GM06990 (cell line): Measurements from ENCODE around the gene DIAPH1.

Source experiments
- DNase-seq: peaks from one replicate; pipeline ENCODE4 v3.0.0-alpha.2; 2011; ENCODE audit not compliant: insufficient read length; ENCODE audit errors: extremely low read depth
- H3K27me3 ChIP-seq: replicated peaks from 2 replicates; pipeline ENCODE4 v1.6.0; 2011; ENCODE audit warnings: low read length; ENCODE audit not compliant: control insufficient read depth, insufficient read depth
- H3K36me3 ChIP-seq: 2 replicates; pipeline ENCODE4 v1.5.1; 2011; ENCODE audit warnings: low read length; ENCODE audit not compliant: control insufficient read depth, insufficient read depth
- H3K4me3 ChIP-seq: replicated peaks from 2 replicates; pipeline ENCODE4 v1.5.1; 2011; ENCODE audit warnings: low read depth, mild to moderate bottlenecking, control low read depth, low read length
- CTCF ChIP-seq: IDR thresholded peaks from 2 replicates; pipeline ENCODE4 v1.5.1; 2011; ENCODE audit warnings: low read length, control low read depth, mild to moderate bottlenecking, inconsistent platforms; ENCODE audit not compliant: insufficient read depth, poor library complexity, severe bottlenecking

DIAPH1 gene

GRCh38 chr5:141478321-141478945, 140.4 kb downstream of the DIAPH1 start:
- Histone ChIP-seq H3K36me3 (no peaks in the 10 kb centered on the region), H3K27me3 (no peaks in the 10 kb centered on the region), H3K4me3 (no peak overlapping the region; the same call in 1 of the 2 replicates)
- peak; percentile 37 for TF ChIP-seq CTCF
- no peak for DNase-seq

DNA sequence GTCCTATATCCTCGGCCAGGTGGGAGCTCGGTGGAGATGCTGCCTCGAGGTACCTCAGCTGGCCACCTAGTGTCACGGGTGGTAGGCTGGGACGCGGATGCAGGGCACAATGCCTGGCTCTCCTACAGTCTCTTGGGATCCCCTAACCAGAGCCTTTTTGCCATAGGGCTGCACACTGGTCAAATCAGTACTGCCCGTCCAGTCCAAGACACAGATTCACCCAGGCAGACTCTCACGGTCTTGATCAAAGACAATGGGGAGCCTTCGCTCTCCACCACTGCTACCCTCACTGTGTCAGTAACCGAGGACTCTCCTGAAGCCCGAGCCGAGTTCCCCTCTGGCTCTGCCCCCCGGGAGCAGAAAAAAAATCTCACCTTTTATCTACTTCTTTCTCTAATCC, 141.0 kb downstream of the DIAPH1 start:
- no peak overlapping the region; the same call in 1 of the 2 replicates for H3K4me3 ChIP-seq
- DNase-seq = no peak
- H3K27me3 ChIP-seq = no peaks in the 10 kb centered on the region
- no peak for TF ChIP-seq CTCF
- no peaks in the 10 kb centered on the region for H3K36me3 ChIP-seq

GRCh38 chr5:141477044-141477575, 141.7 kb downstream of the DIAPH1 start:
- Histone ChIP-seq H3K36me3 (no peaks in the 10 kb centered on the region), H3K27me3 (no peaks in the 10 kb centered on the region), H3K4me3 (peak overlapping the region; percentile 82)
- DNase-seq = no peak
- no peak for TF ChIP-seq CTCF

DNA sequence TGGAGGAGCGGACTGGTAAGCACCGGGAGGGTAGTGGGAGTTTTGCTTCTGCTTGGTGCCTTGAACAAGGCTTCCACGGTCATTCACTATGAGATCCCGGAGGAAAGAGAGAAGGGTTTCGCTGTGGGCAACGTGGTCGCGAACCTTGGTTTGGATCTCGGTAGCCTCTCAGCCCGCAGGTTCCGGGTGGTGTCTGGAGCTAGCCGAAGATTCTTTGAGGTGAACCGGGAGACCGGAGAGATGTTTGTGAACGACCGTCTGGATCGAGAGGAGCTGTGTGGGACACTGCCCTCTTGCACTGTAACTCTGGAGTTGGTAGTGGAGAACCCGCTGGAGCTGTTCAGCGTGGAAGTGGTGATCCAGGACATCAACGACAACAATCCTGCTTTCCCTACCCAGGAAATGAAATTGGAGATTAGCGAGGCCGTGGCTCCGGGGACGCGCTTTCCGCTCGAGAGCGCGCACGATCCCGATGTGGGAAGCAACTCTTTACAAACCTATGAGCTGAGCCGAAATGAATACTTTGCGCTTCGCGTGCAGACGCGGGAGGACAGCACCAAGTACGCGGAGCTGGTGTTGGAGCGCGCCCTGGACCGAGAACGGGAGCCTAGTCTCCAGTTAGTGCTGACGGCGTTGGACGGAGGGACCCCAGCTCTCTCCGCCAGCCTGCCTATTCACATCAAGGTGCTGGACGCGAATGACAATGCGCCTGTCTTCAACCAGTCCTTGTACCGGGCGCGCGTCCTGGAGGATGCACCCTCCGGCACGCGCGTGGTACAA, 142.5 kb downstream of the DIAPH1 start:
- Histone ChIP-seq H3K36me3 (no peaks in the 10 kb centered on the region), H3K27me3 (no peaks in the 10 kb centered on the region), H3K4me3 (peak overlapping the region; percentile 82)
- DNase-seq = peak; percentile 56
- no peak for TF ChIP-seq CTCF

GRCh38 chr5:141475625-141476131, 143.1 kb downstream of the DIAPH1 start, which contains the start of gene PCDHGC3:
TSS of gene PCDHGC3 (plus strand) at chr5:141475966. CDS start at chr5:141476117, 151 bp downstream.
- H3K4me3 ChIP-seq = peak within 1 kb of the TSS; percentile 82
- peak; percentile 53 for TF ChIP-seq CTCF
- H3K27me3 ChIP-seq = no peaks in the 10 kb centered on the region
- no peaks in the 10 kb centered on the region for H3K36me3 ChIP-seq
- DNase-seq = peak; percentile 81
